Neural cell (in vitro differentiated cells): ENCODE data around the gene PPP2R2D. TPM values are rescaled to one million over a fixed set of nuclear protein-coding genes. Genes with fewer than 3 reads are reported as not detected.

Experiments
- H2AFZ ChIP-seq: fragments of 200-600, 300-800 bp; sonication (generic), shearing (Covaris generic); 2 replicates; pipeline ENCODE4 v1.6.0; 2014; ENCODE audit warnings: low read depth, mild to moderate bottlenecking, antibody characterized with exemption, low read length, moderate library complexity
- H3F3A ChIP-seq: fragments of 200-600 bp; shearing (Covaris generic); 2 replicates; pipeline ENCODE4 v1.6.1; 2016; ENCODE audit warnings: mild to moderate bottlenecking, moderate library complexity, mixed read lengths, antibody characterized with exemption, low read length; ENCODE audit not compliant: insufficient read depth, poor library complexity, severe bottlenecking
- H3K27ac ChIP-seq: fragments of 200-600, 300-800 bp; sonication (generic), shearing (Covaris generic); 2 replicates; pipeline ENCODE4 v1.5.1; 2014; ENCODE audit warnings: mild to moderate bottlenecking, low read length, moderate library complexity
- H3K27me3 ChIP-seq: fragments of 300-800, 200-600 bp; sonication (generic), shearing (Covaris generic); 2 replicates; pipeline ENCODE4 v1.6.0; 2014; ENCODE audit warnings: mild to moderate bottlenecking, low read depth, low read length, moderate library complexity; ENCODE audit not compliant: insufficient read depth
- H3K36me3 ChIP-seq: fragments of 300-800, 200-600 bp; sonication (generic), shearing (Covaris generic); 2 replicates; pipeline ENCODE4 v1.5.1; 2014; ENCODE audit warnings: mild to moderate bottlenecking, antibody characterized with exemption, low read length, moderate library complexity; ENCODE audit not compliant: insufficient read depth
- H3K4me2 ChIP-seq: fragments of 300-800, 200-600 bp; sonication (generic), shearing (Covaris generic); 2 replicates; pipeline ENCODE4 v1.6.0; 2014; ENCODE audit warnings: mild to moderate bottlenecking, low read length
- H3K4me3 ChIP-seq: fragments of 300-800, 200-600 bp; sonication (generic), shearing (Covaris generic); 2 replicates; pipeline ENCODE4 v1.5.1; 2014; ENCODE audit warnings: mild to moderate bottlenecking, low read length, moderate library complexity
- H3K79me2 ChIP-seq: fragments of 200-600 bp; shearing (Covaris generic); replicated peaks from 2 replicates; pipeline ENCODE4 v1.6.0; 2014; ENCODE audit warnings: mild to moderate bottlenecking, low read length, moderate library complexity; ENCODE audit not compliant: insufficient read depth
- H3K9ac ChIP-seq: fragments of 300-800, 200-600 bp; sonication (generic), shearing (Covaris generic); 2 replicates; pipeline ENCODE4 v1.6.1; 2016; ENCODE audit warnings: mild to moderate bottlenecking, low read length, mixed read lengths
- H3K9me2 ChIP-seq: fragments of 200-600 bp; shearing (Covaris generic); 2 replicates; pipeline ENCODE4 v1.6.1; 2016; ENCODE audit warnings: mild to moderate bottlenecking, low read length, mixed read lengths; ENCODE audit not compliant: insufficient read depth
- H3K9me3 ChIP-seq: fragments of 200-600, 300-800 bp; sonication (generic), shearing (Covaris generic); 2 replicates; pipeline ENCODE4 v1.6.1; 2016; ENCODE audit warnings: mild to moderate bottlenecking, mixed run types, low read length, moderate library complexity, mixed read lengths
- H4K20me1 ChIP-seq: fragments of 200-600 bp; shearing (Covaris generic); 2 replicates; pipeline ENCODE4 v1.6.1; 2016; ENCODE audit warnings: mild to moderate bottlenecking, mixed run types; ENCODE audit not compliant: insufficient read depth
- EP300 ChIP-seq: fragments of 450-650 bp; conservative IDR thresholded peaks from 2 replicates; pipeline ENCODE4 v1.6.1; 2014; ENCODE audit warnings: antibody characterized with exemption, mild to moderate bottlenecking, moderate library complexity; ENCODE audit not compliant: poor library complexity, severe bottlenecking
- EZH2 ChIP-seq: fragments of 200-600, 300-800 bp; shearing (Covaris generic), sonication (generic); IDR thresholded peaks from 2 replicates; pipeline ENCODE4 v1.6.1; 2014; ENCODE audit warnings: antibody characterized with exemption, low read length, borderline replicate concordance, mild to moderate bottlenecking; ENCODE audit not compliant: insufficient read depth, poor library complexity, severe bottlenecking
- MXI1 ChIP-seq: fragments of 450-650 bp; conservative IDR thresholded peaks from 2 replicates; pipeline ENCODE4 v1.6.1; 2014; ENCODE audit warnings: antibody characterized with exemption, mild to moderate bottlenecking; ENCODE audit not compliant: poor library complexity, severe bottlenecking
- POLR2AphosphoS5 ChIP-seq: IDR thresholded peaks from 2 replicates; pipeline ENCODE4 v1.6.1; 2012
- RAD21 ChIP-seq: fragments of 450-650 bp; conservative IDR thresholded peaks from 2 replicates; pipeline ENCODE4 v1.6.1; 2014; ENCODE audit warnings: antibody characterized with exemption, mild to moderate bottlenecking, moderate library complexity
- SMC3 ChIP-seq: fragments of 450-650 bp; conservative IDR thresholded peaks from 2 replicates; pipeline ENCODE4 v1.6.1; 2014; ENCODE audit warnings: antibody characterized with exemption, mild to moderate bottlenecking, moderate library complexity; ENCODE audit not compliant: poor library complexity
- TAF1 ChIP-seq: IDR thresholded peaks from 2 replicates; pipeline ENCODE4 v1.6.1; 2012; ENCODE audit warnings: low read depth
- polyA plus RNA-seq: library from polyadenylated mRNA; depleted of rRNA; stranded (reverse); fragments of >200 nt; gene quantifications from 2 replicates; pipeline ENCODE4 v1.2.3, GENCODE V29; 2014
- TF ChIP-seq, protein P1 (sequence below): fragments of 450-650 bp; IDR thresholded peaks from 2 replicates; pipeline ENCODE4 v1.5.1; 2014; ENCODE audit warnings: antibody characterized with exemption, mild to moderate bottlenecking, moderate library complexity; ENCODE audit not compliant: poor library complexity, severe bottlenecking
- TF ChIP-seq, protein P2 (sequence below): IDR thresholded peaks from 2 replicates; pipeline ENCODE4 v1.6.1; 2012; ENCODE audit warnings: borderline replicate concordance

Gene PPP2R2D
- polyA plus RNA-seq, 1 donor from 2014 or later = 71.7 TPM

DNA sequence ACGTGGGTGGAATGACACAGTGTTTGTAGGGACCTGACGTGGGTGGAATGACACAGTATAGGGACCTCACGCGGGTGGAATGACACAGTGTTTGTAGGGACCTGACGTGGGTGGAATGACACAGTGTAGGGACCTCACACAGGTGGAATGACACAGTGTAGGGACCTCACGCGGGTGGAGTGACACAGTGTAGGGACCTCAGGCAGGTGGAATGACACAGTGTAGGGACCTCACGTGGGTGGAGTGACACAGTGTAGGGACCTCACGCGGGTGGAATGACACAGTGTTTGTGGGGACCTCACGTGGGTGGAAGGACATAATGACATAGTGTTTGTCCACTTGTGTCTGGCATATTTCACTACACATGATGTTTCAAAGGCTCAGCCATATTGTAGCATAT, 19.3 kb downstream of the PPP2R2D start:
- Histone ChIP-seq H3K9me3 (no peaks in the 10 kb centered on the region), H3K9me2 (no peaks in the 10 kb centered on the region), H3K9ac (no peak overlapping the region), H3K79me2 (peaks cover 41% of the 10 kb centered on the region), H3K4me2 (no peak overlapping the region), H2AFZ (no peak overlapping the region), H3K4me3 (no peak overlapping the region), H3K36me3 (no peaks in the 10 kb centered on the region), H3K27ac (no peak overlapping the region), H4K20me1 (no peaks in the 10 kb centered on the region), H3K27me3 (no peaks in the 10 kb centered on the region), H3F3A (no peaks in the 10 kb centered on the region)
- no peak for TF ChIP-seq SMC3
- TF ChIP-seq MXI1 = no peak
- TF ChIP-seq EP300 = no peak
- TF ChIP-seq POLR2AphosphoS5 = no peak
- no peak for TF ChIP-seq EZH2
- TF ChIP-seq, protein P1, sequence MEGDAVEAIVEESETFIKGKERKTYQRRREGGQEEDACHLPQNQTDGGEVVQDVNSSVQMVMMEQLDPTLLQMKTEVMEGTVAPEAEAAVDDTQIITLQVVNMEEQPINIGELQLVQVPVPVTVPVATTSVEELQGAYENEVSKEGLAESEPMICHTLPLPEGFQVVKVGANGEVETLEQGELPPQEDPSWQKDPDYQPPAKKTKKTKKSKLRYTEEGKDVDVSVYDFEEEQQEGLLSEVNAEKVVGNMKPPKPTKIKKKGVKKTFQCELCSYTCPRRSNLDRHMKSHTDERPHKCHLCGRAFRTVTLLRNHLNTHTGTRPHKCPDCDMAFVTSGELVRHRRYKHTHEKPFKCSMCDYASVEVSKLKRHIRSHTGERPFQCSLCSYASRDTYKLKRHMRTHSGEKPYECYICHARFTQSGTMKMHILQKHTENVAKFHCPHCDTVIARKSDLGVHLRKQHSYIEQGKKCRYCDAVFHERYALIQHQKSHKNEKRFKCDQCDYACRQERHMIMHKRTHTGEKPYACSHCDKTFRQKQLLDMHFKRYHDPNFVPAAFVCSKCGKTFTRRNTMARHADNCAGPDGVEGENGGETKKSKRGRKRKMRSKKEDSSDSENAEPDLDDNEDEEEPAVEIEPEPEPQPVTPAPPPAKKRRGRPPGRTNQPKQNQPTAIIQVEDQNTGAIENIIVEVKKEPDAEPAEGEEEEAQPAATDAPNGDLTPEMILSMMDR = no peak
- no peak for TF ChIP-seq RAD21
- TF ChIP-seq, protein P2, sequence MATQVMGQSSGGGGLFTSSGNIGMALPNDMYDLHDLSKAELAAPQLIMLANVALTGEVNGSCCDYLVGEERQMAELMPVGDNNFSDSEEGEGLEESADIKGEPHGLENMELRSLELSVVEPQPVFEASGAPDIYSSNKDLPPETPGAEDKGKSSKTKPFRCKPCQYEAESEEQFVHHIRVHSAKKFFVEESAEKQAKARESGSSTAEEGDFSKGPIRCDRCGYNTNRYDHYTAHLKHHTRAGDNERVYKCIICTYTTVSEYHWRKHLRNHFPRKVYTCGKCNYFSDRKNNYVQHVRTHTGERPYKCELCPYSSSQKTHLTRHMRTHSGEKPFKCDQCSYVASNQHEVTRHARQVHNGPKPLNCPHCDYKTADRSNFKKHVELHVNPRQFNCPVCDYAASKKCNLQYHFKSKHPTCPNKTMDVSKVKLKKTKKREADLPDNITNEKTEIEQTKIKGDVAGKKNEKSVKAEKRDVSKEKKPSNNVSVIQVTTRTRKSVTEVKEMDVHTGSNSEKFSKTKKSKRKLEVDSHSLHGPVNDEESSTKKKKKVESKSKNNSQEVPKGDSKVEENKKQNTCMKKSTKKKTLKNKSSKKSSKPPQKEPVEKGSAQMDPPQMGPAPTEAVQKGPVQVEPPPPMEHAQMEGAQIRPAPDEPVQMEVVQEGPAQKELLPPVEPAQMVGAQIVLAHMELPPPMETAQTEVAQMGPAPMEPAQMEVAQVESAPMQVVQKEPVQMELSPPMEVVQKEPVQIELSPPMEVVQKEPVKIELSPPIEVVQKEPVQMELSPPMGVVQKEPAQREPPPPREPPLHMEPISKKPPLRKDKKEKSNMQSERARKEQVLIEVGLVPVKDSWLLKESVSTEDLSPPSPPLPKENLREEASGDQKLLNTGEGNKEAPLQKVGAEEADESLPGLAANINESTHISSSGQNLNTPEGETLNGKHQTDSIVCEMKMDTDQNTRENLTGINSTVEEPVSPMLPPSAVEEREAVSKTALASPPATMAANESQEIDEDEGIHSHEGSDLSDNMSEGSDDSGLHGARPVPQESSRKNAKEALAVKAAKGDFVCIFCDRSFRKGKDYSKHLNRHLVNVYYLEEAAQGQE = no peak
- TF ChIP-seq TAF1 = no peak

DNA sequence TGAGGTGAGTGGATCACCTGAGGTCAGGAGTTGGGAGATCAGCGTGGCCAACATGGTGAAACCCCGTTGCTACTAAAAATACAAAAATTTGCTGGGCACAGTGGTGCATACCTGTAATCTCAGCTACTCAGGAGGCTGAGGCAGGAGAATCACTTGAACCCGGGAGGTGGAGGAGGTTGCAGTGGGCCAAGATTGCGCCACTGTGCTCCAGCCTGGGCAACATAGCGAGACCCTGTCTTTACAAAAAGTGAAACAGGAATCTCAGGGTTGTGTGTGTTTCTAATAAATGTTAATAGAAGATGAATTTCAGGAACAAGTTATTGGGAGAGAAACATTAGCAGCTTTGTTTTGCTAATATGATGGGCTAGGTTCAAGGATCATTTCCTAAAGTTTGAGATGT, 19.9 kb downstream of the PPP2R2D start:
- no peak overlapping the region for H3K4me3 ChIP-seq
- TF ChIP-seq, protein P1 = no peak
- TF ChIP-seq EP300 (no peak), TAF1 (no peak), MXI1 (no peak), EZH2 (no peak)
- TF ChIP-seq, protein P2 = no peak

More for the DNA sequence above, 19.9 kb downstream of the PPP2R2D start:
- Histone ChIP-seq H2AFZ (no peak overlapping the region), H4K20me1 (no peaks in the 10 kb centered on the region), H3K27me3 (no peaks in the 10 kb centered on the region), H3K27ac (no peak overlapping the region), H3K36me3 (no peaks in the 10 kb centered on the region), H3K9me2 (no peaks in the 10 kb centered on the region), H3K9ac (no peak overlapping the region), H3F3A (no peaks in the 10 kb centered on the region), H3K79me2 (peaks cover 41% of the 10 kb centered on the region), H3K9me3 (no peaks in the 10 kb centered on the region), H3K4me2 (no peak overlapping the region)
